SK-N-SH (cell line): ENCODE results near the gene RAI1. TPM values are rescaled to one million over a fixed set of nuclear protein-coding genes. Genes with fewer than 3 reads are reported as not detected.

ENCODE experiments used
- CTCF ChIA-PET: fragments of 300-600, 350-600 bp; formaldehyde crosslinking; extraction: SDS; loops from one replicate; lab custom pipeline; 2021; lab: Yijun Ruan, JAX
- POLR2A ChIA-PET: fragments of 350-600 bp; sonication (Branson Sonifier 250); formaldehyde crosslinking; extraction: SDS; loops from one replicate; lab custom pipeline; 2020; ENCODE audit warnings: antibody characterized with exemption, inconsistent platforms; lab: Yijun Ruan, JAX
- DNase-seq: peaks from one replicate; pipeline ENCODE4 v3.0.0; 2012
- H2AFZ ChIP-seq: fragments of 200-600 bp; sonication (generic); 2 replicates; pipeline ENCODE4 v1.8.1; 2016; ENCODE audit warnings: antibody characterized with exemption, mild to moderate bottlenecking, low read depth
- H3F3A ChIP-seq: fragments of 200-600 bp; sonication (generic); replicated peaks from 2 replicates; pipeline ENCODE3; 2016; ENCODE audit warnings: antibody characterized with exemption, mild to moderate bottlenecking; ENCODE audit not compliant: insufficient read depth
- H3K27ac ChIP-seq, 2 experiments: fragments of 200-500 bp in 1 of 2; fragments of 200-600 bp in 1 of 2; sonication (Bioruptor generic) in 1 of 2; sonication (generic), shearing (Covaris generic) in 1 of 2; 2 replicates each; pipeline versions ENCODE4 v1.5.1 to v1.6.1; 2014 to 2016; ENCODE audit warnings: low read depth in 2 of 2, inconsistent platforms in 1 of 2, low read length in 1 of 2, mild to moderate bottlenecking in 1 of 2, mixed read lengths in 1 of 2
- H3K27me3 ChIP-seq: fragments of 200-600 bp; sonication (generic), shearing (Covaris generic); 2 replicates; pipeline ENCODE4 v1.6.1; 2016; ENCODE audit warnings: mixed run types; ENCODE audit not compliant: insufficient read depth
- H3K36me3 ChIP-seq, 2 experiments: fragments of 200-500 bp in 1 of 2; fragments of 200-600 bp in 1 of 2; sonication (Bioruptor generic) in 1 of 2; sonication (generic) in 1 of 2; replicated peaks in 1 of 2; 2 replicates each; pipeline versions ENCODE3 to v1.5.1; 2014 to 2016; ENCODE audit warnings: low read length in 1 of 2, mild to moderate bottlenecking in 1 of 2; ENCODE audit not compliant: insufficient read depth in 2 of 2, control insufficient read depth in 1 of 2
- H3K4me1 ChIP-seq, 2 experiments: fragments of 200-500 bp in 1 of 2; fragments of 200-600 bp in 1 of 2; sonication (Bioruptor generic) in 1 of 2; sonication (generic), shearing (Covaris generic) in 1 of 2; 2 replicates each; pipeline versions ENCODE4 v1.5.1 to v1.6.1; 2014 to 2016; ENCODE audit warnings: low read depth in 1 of 2, low read length in 1 of 2, mixed run types in 1 of 2; ENCODE audit not compliant: insufficient read depth in 2 of 2, control insufficient read depth in 1 of 2
- H3K4me2 ChIP-seq: fragments of 200-600 bp; sonication (generic), shearing (Covaris generic); 2 replicates; pipeline ENCODE4 v1.6.1; 2017; ENCODE audit warnings: mixed run types
- H3K4me3 ChIP-seq, 2 experiments: fragments of 200-500 bp in 1 of 2; fragments of 200-600 bp in 1 of 2; sonication (Bioruptor generic) in 1 of 2; sonication (generic), shearing (Covaris generic) in 1 of 2; 2 replicates each; pipeline versions ENCODE4 v1.5.1 to v1.8.1; 2014 to 2016; ENCODE audit warnings: low read depth in 2 of 2, inconsistent platforms in 1 of 2, low read length in 1 of 2, mild to moderate bottlenecking in 1 of 2, mixed read lengths in 1 of 2, moderate library complexity in 1 of 2
- H3K79me2 ChIP-seq: fragments of 200-600 bp; sonication (generic); 2 replicates; pipeline ENCODE4 v1.8.1; 2017; ENCODE audit warnings: mild to moderate bottlenecking; ENCODE audit not compliant: insufficient read depth
- H3K9ac ChIP-seq: fragments of 200-600 bp; sonication (generic); 2 replicates; pipeline ENCODE4 v1.6.1; 2017; ENCODE audit warnings: mixed run types
- H3K9me2 ChIP-seq: fragments of 200-600 bp; sonication (generic); 2 replicates; pipeline ENCODE4 v1.6.1; 2017; ENCODE audit warnings: mixed run types
- H3K9me3 ChIP-seq: fragments of 200-600 bp; sonication (generic); 2 replicates; pipeline ENCODE4 v1.6.1; 2017; ENCODE audit warnings: mixed run types, mild to moderate bottlenecking, moderate library complexity
- H4K20me1 ChIP-seq: fragments of 200-600 bp; sonication (generic); 2 replicates; pipeline ENCODE4 v1.6.1; 2017; ENCODE audit warnings: mild to moderate bottlenecking, mixed run types; ENCODE audit not compliant: insufficient read depth
- CHD2 ChIP-seq: fragments of 150-350 bp; IDR thresholded peaks from 2 replicates; pipeline ENCODE4 v1.6.1; 2018; ENCODE audit warnings: low read length; ENCODE audit not compliant: partially characterized antibody
- EP300 ChIP-seq, 2 experiments: IDR thresholded peaks; 2 replicates each; pipeline versions ENCODE4 v1.4.0 to v1.6.1; 2012; ENCODE audit warnings: borderline replicate concordance in 1 of 2, low read depth in 1 of 2, low read length in 1 of 2
- EZH2phosphoT487 ChIP-seq: fragments of 200-600 bp; sonication (generic); IDR thresholded peaks from 2 replicates; pipeline ENCODE4 v1.6.1; 2017; ENCODE audit warnings: low read depth, mixed run types, mild to moderate bottlenecking, antibody characterized with exemption, moderate library complexity, borderline replicate concordance
- FOSL2 ChIP-seq: IDR thresholded peaks from 2 replicates; pipeline ENCODE4 v1.4.0; 2012; ENCODE audit warnings: low read depth, mild to moderate bottlenecking, moderate library complexity, borderline replicate concordance
- MAX ChIP-seq: IDR thresholded peaks from 2 replicates; pipeline ENCODE4 v1.4.0; 2012; ENCODE audit warnings: low read depth
- NFIC ChIP-seq: IDR thresholded peaks from 2 replicates; pipeline ENCODE4 v1.4.0; 2012; ENCODE audit warnings: borderline replicate concordance
- POLR2AphosphoS5 ChIP-seq: IDR thresholded peaks from 2 replicates; pipeline ENCODE4 v1.6.1; 2012; ENCODE audit warnings: low read depth, low read length
- RAD21 ChIP-seq: IDR thresholded peaks from 2 replicates; pipeline ENCODE4 v1.6.1; 2012; ENCODE audit warnings: mild to moderate bottlenecking, low read length
- REST ChIP-seq: IDR thresholded peaks from 2 replicates; pipeline ENCODE4 v1.6.1; 2012; ENCODE audit warnings: mild to moderate bottlenecking, low read depth, low read length, moderate library complexity
- RFX5 ChIP-seq: IDR thresholded peaks from 2 replicates; pipeline ENCODE4 v1.6.1; 2012; ENCODE audit warnings: mild to moderate bottlenecking, improper control_type of control experiment, low read length
- SIN3A ChIP-seq: IDR thresholded peaks from 2 replicates; pipeline ENCODE4 v1.6.1; 2012; ENCODE audit warnings: low read depth, mild to moderate bottlenecking, low read length, moderate library complexity, borderline replicate concordance
- SMC3 ChIP-seq: IDR thresholded peaks from 2 replicates; pipeline ENCODE4 v1.6.1; 2012; ENCODE audit warnings: low read depth, low read length, improper control_type of control experiment
- TCF12 ChIP-seq: IDR thresholded peaks from 2 replicates; pipeline ENCODE4 v1.4.0; 2012
- WGBS: methylation state at CpG from one replicate; pipeline ENCODE4 v1.1.6; 2017; ENCODE audit warnings: low lambda C conversion rate; 5-methylcytosine and 5-hydroxymethylcytosine counted together
- polyA plus RNA-seq, 3 experiments: library from polyadenylated mRNA; depleted of rRNA; stranded (reverse); fragments of >200 nt; gene quantifications; 2 replicates each; pipeline ENCODE4 v1.2.3, GENCODE V29; 2012
- TF ChIP-seq, protein P1 (sequence below): IDR thresholded peaks from 2 replicates; pipeline ENCODE4; 2012

Gene RAI1
- polyA plus RNA-seq, 1 of the 3 experiments (the other 2 are of a cell fraction): 4.7 TPM

DNA sequence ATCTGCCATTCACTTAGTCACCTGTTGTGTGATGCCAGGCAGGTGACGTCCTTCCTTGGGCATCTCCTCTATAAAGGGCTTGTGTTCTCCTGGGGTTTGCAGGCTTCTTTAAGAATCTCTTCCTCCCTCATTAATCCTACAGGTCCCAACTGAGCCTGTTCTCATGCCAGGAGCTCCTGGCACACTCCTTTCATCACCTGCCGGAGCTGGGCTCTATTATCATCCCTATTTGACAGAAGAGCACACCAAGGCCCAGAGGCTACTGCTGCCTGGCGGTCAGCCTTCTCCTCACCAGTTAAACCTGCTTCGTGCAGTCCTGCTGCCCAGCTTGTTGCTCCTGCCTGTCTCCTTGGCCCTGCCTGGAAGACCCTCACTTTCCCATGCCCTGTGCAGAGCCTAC is 51.2 kb downstream of the RAI1 start (continued):
- TF ChIP-seq SIN3A (no peak), SMC3 (no peak), REST (no peak), POLR2AphosphoS5 (no peak), NFIC (no peak), RAD21 (no peak), TCF12 (no peak), EP300 (IDR thresholded peaks at IDR 0.05; ENCODE audit: borderline replicate concordance in 1 of 2, low read depth in 1 of 2, low read length in 1 of 2) (no peak)

- Histone ChIP-seq H3K4me1 (peaks cover 16 to 57% of the 10 kb centered on the region in 2 experiments), H4K20me1 (peaks cover 75% of the 10 kb centered on the region), H3K9ac (no peak overlapping the region), H3K4me2 (peak overlapping the region; percentile 55), H3K27me3 (no peaks in the 10 kb centered on the region), H3K27ac (peak overlapping the region; percentile 34 to 62; a peak in 3 of 4 replicates), H3K79me2 (peaks cover 85% of the 10 kb centered on the region), H3F3A (peaks cover 17% of the 10 kb centered on the region), H3K9me2 (no peaks in the 10 kb centered on the region), H3K9me3 (no peaks in the 10 kb centered on the region), H3K4me3 (no peak overlapping the region), H3K36me3 (no peaks in the 10 kb centered on the region), H2AFZ (no peak overlapping the region)
- ChIA-PET POLR2A (interaction anchor here (0.7 kb wide), 1 partner anchor 234 kb away, joined by 4 read pairs; no protein-coding TSS in a partner anchor), CTCF (interaction anchor here (1.0 to 1.8 kb wide), 3 partner anchors 9 to 79 kb away, joined by 3 to 7 read pairs (median 3); no protein-coding TSS in a partner anchor)
- TF ChIP-seq, protein P1, sequence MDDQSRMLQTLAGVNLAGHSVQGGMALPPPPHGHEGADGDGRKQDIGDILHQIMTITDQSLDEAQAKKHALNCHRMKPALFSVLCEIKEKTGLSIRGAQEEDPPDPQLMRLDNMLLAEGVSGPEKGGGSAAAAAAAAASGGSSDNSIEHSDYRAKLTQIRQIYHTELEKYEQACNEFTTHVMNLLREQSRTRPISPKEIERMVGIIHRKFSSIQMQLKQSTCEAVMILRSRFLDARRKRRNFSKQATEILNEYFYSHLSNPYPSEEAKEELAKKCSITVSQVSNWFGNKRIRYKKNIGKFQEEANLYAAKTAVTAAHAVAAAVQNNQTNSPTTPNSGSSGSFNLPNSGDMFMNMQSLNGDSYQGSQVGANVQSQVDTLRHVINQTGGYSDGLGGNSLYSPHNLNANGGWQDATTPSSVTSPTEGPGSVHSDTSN: 0 out of 2 replicates have a peak, but pooled peaks have one; percentile 5
- TF ChIP-seq FOSL2: peak; percentile 73; the same call in 1 of the 2 replicates
- no peak for TF ChIP-seq RFX5
- TF ChIP-seq CHD2: no peak
- no peak for TF ChIP-seq EZH2phosphoT487
- no peak for TF ChIP-seq MAX
- TF ChIP-seq TCF12: peak; percentile 41
- no peak for DNase-seq
- WGBS: 63% methylated on average over 8 of the region's 9 CpGs
These were observed 51.8 kb downstream of the RAI1 start for GRCh38 chr17:17732892-17733670.
